ENCODE results near the gene KCNMB1.

Gene KCNMB1

DNA sequence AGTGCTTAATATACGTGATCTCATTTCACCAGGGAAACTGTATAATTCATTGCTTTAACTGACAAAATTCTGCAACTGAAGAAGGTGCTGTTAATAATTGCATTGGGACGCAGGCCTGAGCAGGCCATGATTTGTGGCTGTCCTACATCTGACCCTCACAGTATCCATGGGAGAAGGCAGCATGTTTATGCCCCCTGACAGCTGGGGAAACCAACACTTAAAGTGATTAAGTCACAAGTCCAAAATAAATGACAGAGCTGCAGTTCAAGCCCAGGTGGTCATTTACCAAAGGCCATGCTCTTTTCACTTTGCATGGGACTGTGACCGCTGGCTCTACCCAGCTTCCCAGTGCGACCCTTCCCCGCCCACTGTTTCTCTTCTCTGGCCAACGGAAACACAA is 30.5 kb upstream of the KCNMB1 start:
- Histone ChIP-seq H3K9me3 (ENCODE audit: control insufficient read depth, insufficient read depth, low read length) (no peaks in the 10 kb centered on the region), H3K79me2 (ENCODE audit: control insufficient read depth, low read length) (no peaks in the 10 kb centered on the region), H3K9me2 (replicated peaks; ENCODE audit: control insufficient read depth, low read length) (no peaks in the 10 kb centered on the region), H3F3A (ENCODE audit: control insufficient read depth, insufficient read depth) (no peaks in the 10 kb centered on the region), H3K4me2 (ENCODE audit: low read length) (no peak overlapping the region), H3K27ac (ENCODE audit: low read depth, low read length) (no peak overlapping the region), H3K4me3 (ENCODE audit: low read length) (no peak overlapping the region), H3K36me3 (ENCODE audit: control insufficient read depth, low read length) (no peaks in the 10 kb centered on the region), H3K27me3 (ENCODE audit: control insufficient read depth, low read length) (peaks cover 19% of the 10 kb centered on the region), H3K4me1 (ENCODE audit: control insufficient read depth, low read length) (no peaks in the 10 kb centered on the region), H4K20me1 (ENCODE audit: control insufficient read depth, insufficient read depth, low read depth, low read length) (no peaks in the 10 kb centered on the region)
- TF ChIP-seq EZH2phosphoT487 (IDR thresholded peaks at IDR 0.05; ENCODE audit: borderline replicate concordance, low read length): no peak
- TF ChIP-seq, protein P1, sequence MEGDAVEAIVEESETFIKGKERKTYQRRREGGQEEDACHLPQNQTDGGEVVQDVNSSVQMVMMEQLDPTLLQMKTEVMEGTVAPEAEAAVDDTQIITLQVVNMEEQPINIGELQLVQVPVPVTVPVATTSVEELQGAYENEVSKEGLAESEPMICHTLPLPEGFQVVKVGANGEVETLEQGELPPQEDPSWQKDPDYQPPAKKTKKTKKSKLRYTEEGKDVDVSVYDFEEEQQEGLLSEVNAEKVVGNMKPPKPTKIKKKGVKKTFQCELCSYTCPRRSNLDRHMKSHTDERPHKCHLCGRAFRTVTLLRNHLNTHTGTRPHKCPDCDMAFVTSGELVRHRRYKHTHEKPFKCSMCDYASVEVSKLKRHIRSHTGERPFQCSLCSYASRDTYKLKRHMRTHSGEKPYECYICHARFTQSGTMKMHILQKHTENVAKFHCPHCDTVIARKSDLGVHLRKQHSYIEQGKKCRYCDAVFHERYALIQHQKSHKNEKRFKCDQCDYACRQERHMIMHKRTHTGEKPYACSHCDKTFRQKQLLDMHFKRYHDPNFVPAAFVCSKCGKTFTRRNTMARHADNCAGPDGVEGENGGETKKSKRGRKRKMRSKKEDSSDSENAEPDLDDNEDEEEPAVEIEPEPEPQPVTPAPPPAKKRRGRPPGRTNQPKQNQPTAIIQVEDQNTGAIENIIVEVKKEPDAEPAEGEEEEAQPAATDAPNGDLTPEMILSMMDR (IDR thresholded peaks at IDR 0.05; ENCODE audit: low read depth, low read length, poor library complexity, severe bottlenecking): no peak

DNA sequence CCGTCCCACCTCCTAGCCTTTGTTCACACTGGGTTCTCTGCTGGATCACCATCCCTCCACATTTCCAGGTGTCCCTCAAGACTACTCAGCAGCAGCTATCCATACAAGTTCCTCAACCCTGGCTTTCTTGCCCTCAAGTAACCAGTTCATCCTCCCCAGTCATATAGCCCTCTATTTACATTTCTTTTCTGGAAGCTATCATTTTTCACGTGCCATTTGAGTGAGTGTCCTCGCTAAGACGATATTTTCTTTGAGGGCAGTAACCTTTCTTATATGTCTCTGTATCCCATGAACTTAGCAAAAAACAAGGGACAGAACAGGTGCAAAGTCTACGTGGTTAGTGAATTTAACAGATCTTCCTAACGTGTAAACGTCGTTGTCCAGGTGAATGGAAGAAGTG is 29.6 kb upstream of the KCNMB1 start:
- Histone ChIP-seq H3K27me3 (ENCODE audit: control insufficient read depth, low read length) (peaks cover 19% of the 10 kb centered on the region), H3K27ac (ENCODE audit: low read depth, low read length) (no peak overlapping the region), H3K4me2 (ENCODE audit: low read length) (no peak overlapping the region), H3K79me2 (ENCODE audit: control insufficient read depth, low read length) (no peaks in the 10 kb centered on the region), H3K9me3 (ENCODE audit: control insufficient read depth, insufficient read depth, low read length) (no peaks in the 10 kb centered on the region), H3K36me3 (ENCODE audit: control insufficient read depth, low read length) (no peaks in the 10 kb centered on the region), H3K9me2 (replicated peaks; ENCODE audit: control insufficient read depth, low read length) (no peaks in the 10 kb centered on the region), H3K4me3 (ENCODE audit: low read length) (no peak overlapping the region), H3K4me1 (ENCODE audit: control insufficient read depth, low read length) (no peaks in the 10 kb centered on the region), H4K20me1 (ENCODE audit: control insufficient read depth, insufficient read depth, low read depth, low read length) (no peaks in the 10 kb centered on the region), H3F3A (ENCODE audit: control insufficient read depth, insufficient read depth) (no peaks in the 10 kb centered on the region)
- TF ChIP-seq, protein P1 (IDR thresholded peaks at IDR 0.05; ENCODE audit: low read depth, low read length, poor library complexity, severe bottlenecking): no peak
- TF ChIP-seq EZH2phosphoT487 (IDR thresholded peaks at IDR 0.05; ENCODE audit: borderline replicate concordance, low read length): no peak

DNA sequence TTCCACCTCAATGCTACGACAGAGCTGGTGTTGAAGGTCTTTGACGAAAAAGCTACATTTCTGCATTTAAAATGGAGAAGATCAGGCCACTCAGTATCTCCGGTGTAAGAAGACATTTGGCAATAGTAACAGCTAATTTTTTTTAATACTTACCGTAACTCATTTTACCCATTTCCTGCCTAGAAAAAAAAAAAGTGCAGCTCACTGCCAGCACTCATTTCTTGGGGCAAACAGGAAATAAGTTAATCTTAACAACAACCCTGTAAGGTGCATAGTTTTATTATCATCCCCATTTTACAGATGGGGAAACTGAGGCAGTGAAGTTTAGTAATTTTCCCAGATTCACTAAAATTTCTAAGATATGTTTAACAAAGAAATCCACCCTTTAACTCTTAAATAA is 27.4 kb upstream of the KCNMB1 start:
- Histone ChIP-seq H3F3A (ENCODE audit: control insufficient read depth, insufficient read depth) (no peaks in the 10 kb centered on the region), H3K4me2 (ENCODE audit: low read length) (no peak overlapping the region), H3K36me3 (ENCODE audit: control insufficient read depth, low read length) (no peaks in the 10 kb centered on the region), H3K4me3 (ENCODE audit: low read length) (no peak overlapping the region), H3K27ac (ENCODE audit: low read depth, low read length) (no peak overlapping the region), H3K9me2 (replicated peaks; ENCODE audit: control insufficient read depth, low read length) (no peaks in the 10 kb centered on the region), H3K4me1 (ENCODE audit: control insufficient read depth, low read length) (no peaks in the 10 kb centered on the region), H3K79me2 (ENCODE audit: control insufficient read depth, low read length) (no peaks in the 10 kb centered on the region), H4K20me1 (ENCODE audit: control insufficient read depth, insufficient read depth, low read depth, low read length) (no peaks in the 10 kb centered on the region), H3K9me3 (ENCODE audit: control insufficient read depth, insufficient read depth, low read length) (no peaks in the 10 kb centered on the region), H3K27me3 (ENCODE audit: control insufficient read depth, low read length) (peaks cover 6% of the 10 kb centered on the region; the same call in 1 of the 2 replicates)
- TF ChIP-seq, protein P1 (IDR thresholded peaks at IDR 0.05; ENCODE audit: low read depth, low read length, poor library complexity, severe bottlenecking): no peak
- no peak for TF ChIP-seq EZH2phosphoT487 (IDR thresholded peaks at IDR 0.05; ENCODE audit: borderline replicate concordance, low read length)
